ENCODE data around the gene DDX17. TPM values are rescaled to one million over a fixed set of nuclear protein-coding genes. Genes with fewer than 3 reads are reported as not detected.
"Not testable (repeated sequence)": the region's sequence is repeated elsewhere in the genome, so short reads cannot be mapped to it uniquely, and the experiment has no call there.

DDX17 gene
- total and polyA plus RNA-seq, 11 donors: 133 to 202 (median 166) TPM

GRCh38 chr22:38474003-38474607 lies 32.0 kb downstream of the DDX17 start:
- Histone ChIP-seq H3K4me3 (no peak overlapping the region), H3K9me3 (no peaks in the 10 kb centered on the region), H3K27me3 (no peaks in the 10 kb centered on the region), H3K27ac (no peak overlapping the region), H3K36me3 (peaks cover 0 to 30% (median 4%) of the 10 kb centered on the region in 9 donors), H3K4me1 (peaks cover 0 to 3% (median 0%) of the 10 kb centered on the region in 12 donors)
- TF ChIP-seq CTCF (IDR thresholded peaks at IDR 0.05) (no peak), POLR2A (IDR thresholded peaks at IDR 0.05) (no peak)
- ATAC-seq (no peak), DNase-seq (peak in 1 of 5 donors; percentile 16)
- WGBS, 4 donors: 68 to 83% (median 72%) methylated on average over 10 of the region's 10 CpGs
- intact Hi-C loops (cut with DNase I): no loop called here

GRCh38 chr22:38471237-38471636 lies 34.9 kb downstream of the DDX17 start:
- peaks cover 0 to 16% (median 0%) of the 10 kb centered on the region in 9 donors for H3K27me3 ChIP-seq
- DNase-seq (no peak), ATAC-seq (no peak)
- H3K9me3 ChIP-seq: no peaks in the 10 kb centered on the region
- H3K4me1 ChIP-seq: peaks cover 0 to 20% (median 11%) of the 10 kb centered on the region in 12 donors
- H3K4me3 ChIP-seq: no peak overlapping the region
- no peak overlapping the region for H3K27ac ChIP-seq
- TF ChIP-seq POLR2A (IDR thresholded peaks at IDR 0.05) (no peak), CTCF (IDR thresholded peaks at IDR 0.05) (no peak)
- H3K36me3 ChIP-seq: peaks cover 0 to 11% (median 0%) of the 10 kb centered on the region in 9 donors
- intact Hi-C loops (cut with DNase I): no loop called here
- 89 to 92% (median 91%) methylated on average over 9 to 11 of the region's 11 CpGs for WGBS, 4 donors

GRCh38 chr22:38470179-38470578 lies 35.9 kb downstream of the DDX17 start:
- H3K36me3 ChIP-seq; ATAC-seq; H3K27ac ChIP-seq; intact Hi-C loops (cut with DNase I); H3K9me3 ChIP-seq; H3K4me3 ChIP-seq: not testable (repeated sequence)
- 92 to 96% (median 95%) methylated on average over 10 of the region's 10 CpGs for WGBS, 4 donors
- Histone ChIP-seq H3K4me1 (peaks cover 0 to 20% (median 11%) of the 10 kb centered on the region in 12 donors), H3K27me3 (peaks cover 0 to 16% (median 0%) of the 10 kb centered on the region in 9 donors)
- DNase-seq: peak in 1 of 5 donors; percentile 43

GRCh38 chr22:38469306-38469781 lies 36.8 kb downstream of the DDX17 start:
- no peaks in the 10 kb centered on the region for H3K36me3 ChIP-seq
- H3K4me1 ChIP-seq: peaks cover 0 to 20% (median 11%) of the 10 kb centered on the region in 12 donors
- TF ChIP-seq POLR2A (IDR thresholded peaks at IDR 0.05) (no peak), CTCF (IDR thresholded peaks at IDR 0.05) (no peak)
- no peak overlapping the region for H3K27ac ChIP-seq
- H3K27me3 ChIP-seq: peaks cover 0 to 16% (median 0%) of the 10 kb centered on the region in 9 donors
- 93 to 97% (median 95%) methylated on average over 6 of the region's 6 CpGs for WGBS, 4 donors
- H3K4me3 ChIP-seq: peak overlapping the region in 5 of 12 donors; percentile 60 to 85 (median 75)
- ATAC-seq (no peak), DNase-seq (peak in 1 of 5 donors; percentile 32)
- intact Hi-C loops (cut with DNase I): loop anchor here in 5 of 10 donors (5.0 to 10.0 kb wide), 3 partner anchors 33 to 95 kb away; partner anchors contain the start of gene DDX17 (in 1 of the 5)
- H3K9me3 ChIP-seq: no peaks in the 10 kb centered on the region

Data from heart left ventricle (tissue), 16 donors.